ENCODE measurements around the gene MTUS2. TPM values are rescaled to one million over a fixed set of nuclear protein-coding genes. Genes with fewer than 3 reads are reported as not detected.

MTUS2 gene
- total RNA-seq, 1 experiment from 2014 or later, result 0.35 TPM

- H3K9ac ChIP-seq (ENCODE audit: extremely low read depth, insufficient read length, low read length), result no peak overlapping the region
- no peak overlapping the region for H2BK12ac ChIP-seq (ENCODE audit: insufficient read length, low read depth, low read length)
- H4K8ac ChIP-seq (replicated peaks; ENCODE audit: insufficient read length, low read depth, low read length), result no peak overlapping the region
- no peak overlapping the region for H4K5ac ChIP-seq (ENCODE audit: insufficient read length, low read depth, low read length)
- no peak overlapping the region for H2BK15ac ChIP-seq (ENCODE audit: low read depth, low read length)
- peaks cover 0 to 4% of the 10 kb centered on the region in 2 experiments; a peak in 1 of 4 replicates for H3K4me1 Mint-ChIP-seq
- H2AFZ ChIP-seq (ENCODE audit: low read length), result no peak overlapping the region
- H3K4ac ChIP-seq (ENCODE audit: low read depth, low read length), result no peak overlapping the region
- no peak overlapping the region for H3K56ac ChIP-seq (ENCODE audit: insufficient read length, low read depth, low read length)
- DNase-seq, result no peak
- no peaks in the 10 kb centered on the region for H3K79me1 ChIP-seq (ENCODE audit: insufficient read depth, low read depth, low read length, poor library complexity, severe bottlenecking)
- H3K9me3 Mint-ChIP-seq, result no peaks in the 10 kb centered on the region
- no peaks in the 10 kb centered on the region for H3K4me1 ChIP-seq (ENCODE audit: insufficient read depth, low read length)
- no peak overlapping the region for H3T11ph ChIP-seq (ENCODE audit: low read length)
- TF ChIP-seq CTCF (conservative IDR thresholded peaks at IDR 0.05), result no peak
- no CpG with 5 or more reads among the region's 9 CpGs for WGBS (ENCODE audit: extremely low coverage, insufficient read length, low lambda C conversion rate)
- no peak overlapping the region for H3K23ac ChIP-seq (ENCODE audit: insufficient read length, low read depth, low read length)
- no peak overlapping the region for H2AK5ac ChIP-seq (ENCODE audit: insufficient read length, low read length)
- H3K18ac ChIP-seq (ENCODE audit: insufficient read length, low read depth, low read length), result no peak overlapping the region
- no peaks in the 10 kb centered on the region for H3K27me3 ChIP-seq (ENCODE audit: insufficient read depth, low read length)
- H3K23me2 ChIP-seq (ENCODE audit: insufficient read length, low read depth, low read length, poor library complexity, severe bottlenecking), result no peaks in the 10 kb centered on the region
- no peak overlapping the region for H2BK20ac ChIP-seq (ENCODE audit: low read depth, low read length, poor library complexity, severe bottlenecking)
- no peak overlapping the region for H4K91ac ChIP-seq (ENCODE audit: insufficient read length, low read depth, low read length)
- no peaks in the 10 kb centered on the region; the same call in 1 of the 2 replicates for H3K27me3 Mint-ChIP-seq (ENCODE audit: low read depth)
- H2BK5ac ChIP-seq (ENCODE audit: insufficient read length, low read length), result no peak overlapping the region
- H2BK120ac ChIP-seq (ENCODE audit: low read depth, low read length, poor library complexity, severe bottlenecking), result no peak overlapping the region
- no peak overlapping the region for H3K27ac Mint-ChIP-seq
- H3K4me3 Mint-ChIP-seq, result no peak overlapping the region
- H3K9me3 ChIP-seq (ENCODE audit: control insufficient read depth, low read depth, low read length), result no peaks in the 10 kb centered on the region
- H3K36me3 Mint-ChIP-seq (ENCODE audit: insufficient read depth in 1 of 3, low read depth in 3 of 3), result no peaks in the 10 kb centered on the region
- no peaks in the 10 kb centered on the region for H3K79me2 ChIP-seq (ENCODE audit: insufficient read depth, low read length)
- H3K27ac ChIP-seq (ENCODE audit: insufficient read length, low read depth, low read length), result no peak overlapping the region
- no peak overlapping the region for H3K14ac ChIP-seq (ENCODE audit: insufficient read depth, low read length)
- H4K20me1 ChIP-seq (ENCODE audit: control insufficient read depth, insufficient read depth, insufficient read length), result no peaks in the 10 kb centered on the region
- no peak overlapping the region for H3K4me2 ChIP-seq (ENCODE audit: insufficient read depth, insufficient read length, low read length)
These were observed 161.4 kb downstream of the MTUS2 start for GRCh38 chr13:28981530-28981929.

Measured in H9 (cell line).